GM11168 (cell line): Measurements from ENCODE around the gene HIGD1C.

Experiments used
- in situ Hi-C: fragments of 300-500 bp; cut with MboI; formaldehyde crosslinking; loops from one replicate; pipeline ENCODE4 v1.12.0; 2022; ENCODE audit warnings: low sequenced_read_pairs; ENCODE audit not compliant: unreplicated experiment

HIGD1C gene

GRCh38 chr12:50980545-50980944, 28.2 kb downstream of the HIGD1C start:
- in situ Hi-C loops: no loop called here

- in situ Hi-C loops: no loop called here
These were observed 29.2 kb downstream of the HIGD1C start for GRCh38 chr12:50981319-50982239.

- in situ Hi-C loops: no loop called here
These were observed 32.4 kb downstream of the HIGD1C start for GRCh38 chr12:50984586-50985298.

GRCh38 chr12:50985322-50985721, 33.0 kb downstream of the HIGD1C start:
- in situ Hi-C loops: no loop called here

- in situ Hi-C loops: no loop called here
These were observed 34.8 kb downstream of the HIGD1C start for GRCh38 chr12:50986966-50987737.

GRCh38 chr12:50988051-50988450, 35.7 kb downstream of the HIGD1C start:
- in situ Hi-C loops: no loop called here

- in situ Hi-C loops: no loop called here
These were observed 36.5 kb downstream of the HIGD1C start for GRCh38 chr12:50988871-50989270.

GRCh38 chr12:50990147-50990727, 37.9 kb downstream of the HIGD1C start:
- in situ Hi-C loops: no loop called here

GRCh38 chr12:50990791-50991190, 38.4 kb downstream of the HIGD1C start:
- in situ Hi-C loops: no loop called here

- in situ Hi-C loops: no loop called here
These were observed 38.9 kb downstream of the HIGD1C start for GRCh38 chr12:50991291-50991690.

GRCh38 chr12:50992819-50993218, 40.5 kb downstream of the HIGD1C start:
- in situ Hi-C loops: no loop called here

- in situ Hi-C loops: loop anchor here (5.0 kb wide), 1 partner anchor 172 kb away; no protein-coding TSS in a partner anchor
These were observed 46.7 kb downstream of the HIGD1C start for GRCh38 chr12:50999093-50999492.

GRCh38 chr12:51000245-51000644, 47.9 kb downstream of the HIGD1C start:
- in situ Hi-C loops: no loop called here

GRCh38 chr12:51001799-51002198, 49.5 kb downstream of the HIGD1C start:
- in situ Hi-C loops: no loop called here

- in situ Hi-C loops: no loop called here
These were observed 52.2 kb downstream of the HIGD1C start for GRCh38 chr12:51004504-51004903.

GRCh38 chr12:51005030-51005429, 52.7 kb downstream of the HIGD1C start:
- in situ Hi-C loops: no loop called here

- in situ Hi-C loops: no loop called here
These were observed 53.3 kb downstream of the HIGD1C start for GRCh38 chr12:51005671-51006070.

GRCh38 chr12:51008329-51009055, 56.1 kb downstream of the HIGD1C start:
- in situ Hi-C loops: no loop called here

- in situ Hi-C loops: no loop called here
These were observed 56.7 kb downstream of the HIGD1C start for GRCh38 chr12:51009056-51009440.

- in situ Hi-C loops: no loop called here
These were observed 59.6 kb downstream of the HIGD1C start for GRCh38 chr12:51011955-51012354.
